Spleen (tissue), 11 donors: ENCODE measurements around the gene GLS. TPM values are rescaled to one million over a fixed set of nuclear protein-coding genes. Genes with fewer than 3 reads are reported as not detected.

ENCODE experiments used
- DNase-seq: peaks from one replicate; pipeline ENCODE4 v3.0.0-alpha.2; 2020
- H3K27ac ChIP-seq, 8 donors: fragments of 200-600 bp; sonication (generic) in 7 of 8; 1 replicate in 4 of 8; 2 replicates in 4 of 8; pipeline versions ENCODE4 v1.5.0 to v1.8.0; 2016 to 2021; ENCODE audit warnings: inconsistent platforms in 4 of 8, mild to moderate bottlenecking in 4 of 8, moderate library complexity in 1 of 8
- H3K27me3 ChIP-seq, 7 donors: fragments of 200-600 bp; sonication (generic) in 6 of 7; replicated peaks in 1 of 7; 1 replicate in 4 of 7; 2 replicates in 3 of 7; pipeline versions ENCODE4 v1.5.0 to v1.8.0; 2016 to 2021; ENCODE audit warnings: inconsistent platforms in 3 of 7, mild to moderate bottlenecking in 1 of 7
- H3K36me3 ChIP-seq, 6 donors: fragments of 200-600 bp; sonication (generic) in 5 of 6; 1 replicate in 4 of 6; 2 replicates in 2 of 6; pipeline versions ENCODE4 v1.5.0 to v1.8.0; 2016 to 2021; ENCODE audit warnings: inconsistent platforms in 2 of 6
- H3K4me1 ChIP-seq, 6 donors: fragments of 200-600 bp; sonication (generic) in 5 of 6; 1 replicate in 3 of 6; 2 replicates in 3 of 6; pipeline versions ENCODE4 v1.5.0 to v1.8.0; 2016 to 2021; ENCODE audit warnings: inconsistent platforms in 3 of 6
- H3K4me3 ChIP-seq, 8 donors: fragments of 200-600 bp; sonication (generic) in 7 of 8; 1 replicate in 4 of 8; 2 replicates in 4 of 8; pipeline versions ENCODE4 v1.5.0 to v1.8.0; 2016 to 2021; ENCODE audit warnings: inconsistent platforms in 4 of 8, mild to moderate bottlenecking in 4 of 8, moderate library complexity in 2 of 8
- H3K9me3 ChIP-seq, 8 donors: fragments of 200-600 bp; sonication (generic) in 7 of 8; 1 replicate in 4 of 8; 2 replicates in 4 of 8; pipeline versions ENCODE4 v1.5.0 to v1.8.0; 2016 to 2021; ENCODE audit warnings: inconsistent platforms in 4 of 8
- CTCF ChIP-seq, 11 experiments: fragments of 200-600 bp in 7 of 11; fragments of 450-650 bp in 4 of 11; sonication (generic) in 4 of 11; IDR thresholded peaks in 8 of 11; conservative IDR thresholded peaks in 3 of 11; 1 replicate in 7 of 11; 2 replicates in 4 of 11; pipeline versions ENCODE4 v1.4.0 to v1.8.0; 2016 to 2021; ENCODE audit warnings: antibody characterized with exemption in 11 of 11, inconsistent platforms in 4 of 11, mild to moderate bottlenecking in 1 of 11
- POLR2A ChIP-seq, 3 donors: fragments of 450-650 bp; IDR thresholded peaks; one replicate each; pipeline ENCODE4 v1.5.1; 2017; ENCODE audit warnings: antibody characterized with exemption in 3 of 3, mild to moderate bottlenecking in 1 of 3
- POLR2AphosphoS5 ChIP-seq, 3 donors: sonication (generic); formaldehyde crosslinking; IDR thresholded peaks; one replicate each; pipeline ENCODE4 v1.5.1; 2017; ENCODE audit warnings: antibody characterized with exemption in 3 of 3
- WGBS, 5 donors: extraction: QIAGEN DNeasy Blood & Tissue Kit in 3 of 5; methylation state at CpG; one replicate each; pipeline versions ENCODE4 v1.1.5 to v1.1.7; 2013 to 2018; 5-methylcytosine and 5-hydroxymethylcytosine counted together
- intact Hi-C: fragments of 100-400 bp; cut with DNase I; formaldehyde crosslinking; loops from one replicate; pipeline ENCODE4 v1.15.0; 2023; ENCODE audit warnings: low total_unique reads
- polyA plus RNA-seq, 3 donors: library from polyadenylated mRNA; stranded (reverse); fragments of 200-250 nt; gene quantifications; one replicate each; pipeline ENCODE4 v1.2.1, GENCODE V29; 2013
- total RNA-seq, 7 donors: library from RNA; depleted of rRNA in 3 of 7; stranded (reverse); fragments of >200 nt in 3 of 7; fragmentation: NEBNext Ultra II Directional in 4 of 7; extraction: Animal tissue kit (Norgen Biotek cat#: 25700) in 4 of 7; gene quantifications; one replicate each; pipeline versions ENCODE4 v1.1.0 to v1.2.1, GENCODE V29; 2016 to 2021
- donor health status: healthy with polysubstance abuse.
- donor health status: DM: no; HTN: no; CAD: no; lungs with moderate emphysema.
- donor health status: DM: no; HTN: no; CAD: no.
- donor health status: Bipolar disorder and iron deficiency.
- donor health status: healthy.
- donor health status: DM: no; HTN: no; CAD: no.
- donor health status: DM: yes; HTN: yes; CAD: no.

GLS gene
- total and polyA plus RNA-seq, 10 donors: 42.3 to 254 (median 176) TPM

DNA sequence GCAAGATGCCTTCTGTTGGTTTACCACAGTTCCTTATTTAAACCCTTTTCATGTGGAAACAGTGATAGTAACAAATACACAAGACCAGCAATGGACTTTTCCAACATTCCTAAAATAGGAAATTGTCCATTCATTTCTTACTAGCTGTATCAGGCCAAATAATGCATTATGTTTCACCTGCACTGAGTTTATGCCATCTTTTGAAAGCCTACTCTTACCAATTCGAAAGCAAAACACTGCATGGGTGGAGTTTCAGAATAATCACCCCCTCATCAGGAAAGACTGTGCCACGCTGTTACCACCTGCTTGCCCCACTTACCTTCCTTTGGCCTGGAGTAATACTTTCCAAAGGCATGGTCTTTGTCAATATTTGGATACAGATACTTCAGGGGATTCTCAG, 95.9 kb downstream of the GLS start:
- Histone ChIP-seq H3K4me3 (no peak overlapping the region), H3K27ac (peak overlapping the region in 1 of 8 donors; percentile 20), H3K27me3 (no peaks in the 10 kb centered on the region), H3K36me3 (peaks cover 11 to 100% (median 97%) of the 10 kb centered on the region in 6 donors), H3K4me1 (peaks cover 0 to 38% (median 12%) of the 10 kb centered on the region in 6 donors), H3K9me3 (no peaks in the 10 kb centered on the region)
- 90 to 96% (median 92%) methylated on average over 2 of the region's 2 CpGs for WGBS, 5 donors
- TF ChIP-seq POLR2AphosphoS5 (IDR thresholded peaks at IDR 0.05) (no peak), POLR2A (IDR thresholded peaks at IDR 0.05) (no peak), CTCF (IDR thresholded peaks at IDR 0.05 in 8 of 11, conservative IDR thresholded peaks at IDR 0.05 in 3 of 11) (no peak)
- intact Hi-C loops: no loop called here
- no peak for DNase-seq

- 89 to 95% (median 92%) methylated on average over 5 of the region's 5 CpGs for WGBS, 5 donors
- peaks cover 11 to 100% (median 97%) of the 10 kb centered on the region in 6 donors for H3K36me3 ChIP-seq
- peaks cover 0 to 43% (median 14%) of the 10 kb centered on the region in 6 donors for H3K4me1 ChIP-seq
These were observed 96.9 kb downstream of the GLS start for GRCh38 chr2:190977505-190977904.

DNA sequence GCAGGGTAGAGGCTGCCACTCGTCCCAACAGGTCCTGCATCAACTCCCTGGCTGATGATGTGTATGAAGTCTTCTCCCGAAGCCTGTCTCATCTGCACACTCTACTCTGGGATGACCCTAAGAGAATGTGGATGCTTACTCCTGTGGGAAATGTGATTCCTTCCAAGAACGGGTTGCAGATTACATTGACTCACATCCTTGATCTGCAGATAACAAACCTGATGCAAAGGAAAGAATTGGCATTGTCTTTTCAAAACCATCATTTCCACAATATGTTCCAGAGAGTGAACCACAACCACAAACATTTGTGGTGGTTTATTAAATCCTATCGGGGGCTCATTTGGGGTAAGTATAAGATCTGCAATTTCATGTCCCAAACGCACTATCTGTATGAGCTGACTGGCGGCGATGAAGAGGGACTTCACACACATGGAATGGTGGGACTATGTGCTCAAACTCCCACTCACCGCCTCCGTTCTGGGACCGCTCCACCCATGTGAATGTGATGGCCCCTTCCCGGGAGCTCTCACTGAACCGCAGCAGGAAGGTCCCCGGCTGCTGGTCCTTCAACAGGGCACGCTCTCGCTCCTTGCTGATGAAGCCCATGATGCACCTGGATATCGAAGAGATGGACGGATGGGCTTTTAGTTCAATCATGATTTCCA, 97.9 kb downstream of the GLS start:
- intact Hi-C loops: no loop called here
- no peaks in the 10 kb centered on the region for H3K27me3 ChIP-seq
- H3K4me3 ChIP-seq: no peak overlapping the region
- DNase-seq: no peak
- TF ChIP-seq CTCF (IDR thresholded peaks at IDR 0.05 in 8 of 11, conservative IDR thresholded peaks at IDR 0.05 in 3 of 11) (no peak), POLR2A (IDR thresholded peaks at IDR 0.05) (no peak), POLR2AphosphoS5 (IDR thresholded peaks at IDR 0.05) (peak; percentile 5 to 56 (median 34))
- no peaks in the 10 kb centered on the region for H3K9me3 ChIP-seq
- peaks cover 11 to 100% (median 99%) of the 10 kb centered on the region in 6 donors for H3K36me3 ChIP-seq
- H3K4me1 ChIP-seq: peaks cover 0 to 46% (median 14%) of the 10 kb centered on the region in 6 donors
- peak overlapping the region in 1 of 8 donors; percentile 34 for H3K27ac ChIP-seq
- 91 to 94% (median 91%) methylated on average over 17 of the region's 17 CpGs for WGBS, 5 donors

More at GRCh38 chr2:190977505-190977904, 96.9 kb downstream of the GLS start:
- Histone ChIP-seq H3K4me3 (no peak overlapping the region), H3K9me3 (no peaks in the 10 kb centered on the region), H3K27me3 (no peaks in the 10 kb centered on the region), H3K27ac (peak overlapping the region in 1 of 8 donors; percentile 3)
- no peak for DNase-seq
- intact Hi-C loops: no loop called here
- TF ChIP-seq CTCF (IDR thresholded peaks at IDR 0.05 in 8 of 11, conservative IDR thresholded peaks at IDR 0.05 in 3 of 11) (no peak), POLR2A (IDR thresholded peaks at IDR 0.05) (no peak), POLR2AphosphoS5 (IDR thresholded peaks at IDR 0.05) (peak in 1 of 3 donors; percentile 20)

GRCh38 chr2:190979906-190980629, 99.4 kb downstream of the GLS start:
- Histone ChIP-seq H3K27ac (peak overlapping the region; percentile 5 to 82 (median 60)), H3K9me3 (no peaks in the 10 kb centered on the region), H3K4me1 (peaks cover 0 to 38% (median 14%) of the 10 kb centered on the region in 6 donors), H3K36me3 (peaks cover 15 to 100% (median 99%) of the 10 kb centered on the region in 6 donors), H3K4me3 (no peak overlapping the region), H3K27me3 (no peaks in the 10 kb centered on the region)
- no peak for TF ChIP-seq CTCF (IDR thresholded peaks at IDR 0.05 in 8 of 11, conservative IDR thresholded peaks at IDR 0.05 in 3 of 11)
- no peak for TF ChIP-seq POLR2A (IDR thresholded peaks at IDR 0.05)
- TF ChIP-seq POLR2AphosphoS5 (IDR thresholded peaks at IDR 0.05): peak; percentile 48 to 73 (median 61)
- WGBS, 5 donors: 29 to 45% (median 34%) methylated on average over 13 to 14 of the region's 14 CpGs
- intact Hi-C loops: no loop called here
- DNase-seq: peak; percentile 84
